ENCODE data around the gene PSMD1. TPM values are rescaled to one million over a fixed set of nuclear protein-coding genes. Genes with fewer than 3 reads are reported as not detected.

PSMD1 gene
- total RNA-seq, 2 experiments from 2014 or later: 27.9 to 31.3 TPM

GRCh38 chr2:231218366-231218765, 161.7 kb downstream of the PSMD1 start:
- H3K4me1 ChIP-seq (ENCODE audit: insufficient read depth, low read length): no peaks in the 10 kb centered on the region
- TF ChIP-seq CTCF (IDR thresholded peaks at IDR 0.05): no peak
- Mint-ChIP-seq H3K4me1 (ENCODE audit: low read depth) (no peaks in the 10 kb centered on the region), H3K27me3 (no peaks in the 10 kb centered on the region), H3K4me3 (no peak overlapping the region), H3K27ac (no peak overlapping the region), H3K36me3 (ENCODE audit: low read depth) (no peaks in the 10 kb centered on the region), H3K9me3 (no peaks in the 10 kb centered on the region)
- no peak overlapping the region for H3K4me3 ChIP-seq (ENCODE audit: low read length)
- DNase-seq (no peak), ATAC-seq (ENCODE audit: poor library complexity) (no peak)
- ChIA-PET CTCF (no interaction called here), POLR2A (no interaction called here)
- no peak overlapping the region for H3K27ac ChIP-seq (ENCODE audit: low read depth in 1 of 2, low read length in 2 of 2)
- H3K36me3 ChIP-seq (ENCODE audit: insufficient read depth, low read length): no peaks in the 10 kb centered on the region
- intact Hi-C loops (cut with DNase I, micrococcal nuclease): no loop called here
- H3K27me3 ChIP-seq (ENCODE audit: control insufficient read depth in 1 of 2, insufficient read depth in 2 of 2, low read length in 2 of 2): no peaks in the 10 kb centered on the region
- no peaks in the 10 kb centered on the region for H3K9me3 ChIP-seq (ENCODE audit: control insufficient read depth in 1 of 2, insufficient read depth in 1 of 2, low read length in 2 of 2)

- TF ChIP-seq CTCF (IDR thresholded peaks at IDR 0.05): no peak
- H3K27me3 Mint-ChIP-seq: no peaks in the 10 kb centered on the region
- Histone ChIP-seq H3K4me1 (ENCODE audit: insufficient read depth, low read length) (no peaks in the 10 kb centered on the region), H3K27me3 (ENCODE audit: control insufficient read depth in 1 of 2, insufficient read depth in 2 of 2, low read length in 2 of 2) (no peaks in the 10 kb centered on the region), H3K27ac (ENCODE audit: low read depth in 1 of 2, low read length in 2 of 2) (no peak overlapping the region), H3K9me3 (ENCODE audit: control insufficient read depth in 1 of 2, insufficient read depth in 1 of 2, low read length in 2 of 2) (no peaks in the 10 kb centered on the region), H3K36me3 (ENCODE audit: insufficient read depth, low read length) (no peaks in the 10 kb centered on the region), H3K4me3 (ENCODE audit: low read length) (no peak overlapping the region)
- H3K9me3 Mint-ChIP-seq: no peaks in the 10 kb centered on the region
- no peak for ATAC-seq (ENCODE audit: poor library complexity)
- ChIA-PET POLR2A (no interaction called here), CTCF (no interaction called here)
- H3K4me1 Mint-ChIP-seq (ENCODE audit: low read depth): no peaks in the 10 kb centered on the region
- intact Hi-C loops (cut with DNase I, micrococcal nuclease): no loop called here
- DNase-seq: no peak
- no peak overlapping the region for H3K4me3 Mint-ChIP-seq
- no peak overlapping the region for H3K27ac Mint-ChIP-seq
- no peaks in the 10 kb centered on the region for H3K36me3 Mint-ChIP-seq (ENCODE audit: low read depth)
Measured at GRCh38 chr2:231219289-231219688, 162.6 kb downstream of the PSMD1 start.

- intact Hi-C loops (cut with DNase I, micrococcal nuclease): no loop called here
- no peak for ATAC-seq (ENCODE audit: poor library complexity)
- Histone ChIP-seq H3K4me3 (ENCODE audit: low read length) (no peak overlapping the region), H3K36me3 (ENCODE audit: insufficient read depth, low read length) (no peaks in the 10 kb centered on the region), H3K4me1 (ENCODE audit: insufficient read depth, low read length) (no peaks in the 10 kb centered on the region), H3K9me3 (ENCODE audit: control insufficient read depth in 1 of 2, insufficient read depth in 1 of 2, low read length in 2 of 2) (no peaks in the 10 kb centered on the region), H3K27me3 (ENCODE audit: control insufficient read depth in 1 of 2, insufficient read depth in 2 of 2, low read length in 2 of 2) (no peaks in the 10 kb centered on the region), H3K27ac (ENCODE audit: low read depth in 1 of 2, low read length in 2 of 2) (no peak overlapping the region)
- ChIA-PET POLR2A (no interaction called here), CTCF (no interaction called here)
- Mint-ChIP-seq H3K27ac (no peak overlapping the region), H3K27me3 (no peaks in the 10 kb centered on the region), H3K4me1 (ENCODE audit: low read depth) (no peaks in the 10 kb centered on the region), H3K9me3 (no peaks in the 10 kb centered on the region), H3K4me3 (no peak overlapping the region), H3K36me3 (ENCODE audit: low read depth) (no peaks in the 10 kb centered on the region)
- no peak for TF ChIP-seq CTCF (IDR thresholded peaks at IDR 0.05)
- DNase-seq: no peak
Measured at GRCh38 chr2:231221761-231222160, 165.1 kb downstream of the PSMD1 start.

Other genes with a start within 250 kb of the PSMD1 start
- gene ITM2C, start 191.9 kb upstream of the PSMD1 start, total RNA-seq: 10 to 100 TPM; 19.8 to 21.5 TPM
- gene GPR55, start 131.6 kb upstream of the PSMD1 start, total RNA-seq: 1 to 10 TPM; 2.9 to 3.8 TPM
- not detected for gene SPATA3, start 60.7 kb upstream of the PSMD1 start, total RNA-seq
- not detected for gene C2orf72, start 19.3 kb upstream of the PSMD1 start, total RNA-seq
- gene HTR2B, start 68.2 kb downstream of the PSMD1 start, total RNA-seq: under 1 TPM in 1 of 2 experiments, not detected in 1; 0.14 TPM
- under 1 TPM; 0.16 to 0.42 TPM for gene ARMC9, start 141.8 kb downstream of the PSMD1 start, total RNA-seq

Data from CD4-positive, alpha-beta T cell (primary cell).